Left kidney (tissue), 2 donors: Measurements from ENCODE around the gene FANCF. TPM values are rescaled to one million over a fixed set of nuclear protein-coding genes. Genes with fewer than 3 reads are reported as not detected.
A peak's percentile ranks its signal among the peaks of the same experiment; 100 is the strongest.

ENCODE experiments used
- DNase-seq: peaks from one replicate; pipeline ENCODE4 v3.0.0-alpha.2; 2013
- polyA plus RNA-seq: library from polyadenylated mRNA; unstranded; fragments of 120-200 nt; gene quantifications from one replicate; pipeline ENCODE4 v1.2.1, GENCODE V29; 2013; ENCODE audit not compliant: insufficient read length

FANCF gene
- polyA plus RNA-seq, 1 donor = 18.4 TPM

DNA sequence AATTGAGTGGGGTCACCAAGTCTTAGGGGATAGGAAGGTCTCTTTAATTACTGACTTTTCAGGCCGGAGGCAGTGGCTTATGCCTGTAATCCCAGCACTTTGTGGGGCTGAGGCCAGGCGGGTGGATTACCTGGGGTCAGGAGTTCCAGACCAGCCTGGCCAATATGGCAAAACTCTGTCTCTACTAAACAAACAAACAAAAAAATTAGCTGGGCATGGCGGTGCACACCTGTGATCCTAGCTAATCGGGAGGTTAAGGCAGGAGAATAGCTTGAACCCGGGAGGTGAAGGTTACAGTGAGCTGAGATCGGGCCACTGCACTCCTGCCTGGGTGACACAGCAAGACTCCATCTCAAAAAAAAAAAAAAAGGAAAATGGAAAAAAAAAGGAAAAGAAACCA, 1.8 kb upstream of the FANCF start:
- no peak for DNase-seq

DNA sequence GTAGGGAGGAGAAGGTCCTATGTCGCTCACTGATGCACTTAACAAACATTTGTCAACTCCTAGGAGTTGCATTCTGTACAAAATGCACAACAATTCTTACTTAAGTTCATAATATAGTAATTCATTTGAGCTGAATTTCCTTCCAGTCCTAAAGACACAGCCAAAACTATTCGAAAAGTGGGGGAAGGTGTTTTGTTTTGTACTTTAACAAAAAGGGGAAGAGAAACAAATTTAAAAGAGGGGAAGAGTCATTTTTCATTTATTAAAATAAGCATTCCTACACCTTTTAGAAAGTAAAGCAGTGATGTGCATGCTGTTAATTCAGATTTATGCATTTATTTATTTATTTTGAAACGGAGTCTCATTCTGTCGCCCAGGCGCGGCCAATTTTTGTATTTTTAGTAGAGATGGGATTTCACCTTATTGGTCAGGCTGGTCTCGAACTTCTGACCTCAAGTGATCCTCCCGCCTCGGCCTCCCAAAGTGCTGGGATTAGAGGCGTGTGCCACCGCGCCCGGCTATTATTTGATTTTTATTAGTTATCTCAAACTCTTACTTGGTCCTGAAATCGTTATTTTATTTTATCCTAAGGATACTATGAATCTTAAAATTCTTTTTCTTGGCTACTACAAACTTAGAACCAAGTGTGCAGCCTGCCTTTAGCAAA, 1.1 kb upstream of the FANCF start:
- no peak for DNase-seq

- peak; percentile 77 for DNase-seq
Measured at GRCh38 chr11:22624742-22625447, 728 bp downstream of the FANCF start.

DNA sequence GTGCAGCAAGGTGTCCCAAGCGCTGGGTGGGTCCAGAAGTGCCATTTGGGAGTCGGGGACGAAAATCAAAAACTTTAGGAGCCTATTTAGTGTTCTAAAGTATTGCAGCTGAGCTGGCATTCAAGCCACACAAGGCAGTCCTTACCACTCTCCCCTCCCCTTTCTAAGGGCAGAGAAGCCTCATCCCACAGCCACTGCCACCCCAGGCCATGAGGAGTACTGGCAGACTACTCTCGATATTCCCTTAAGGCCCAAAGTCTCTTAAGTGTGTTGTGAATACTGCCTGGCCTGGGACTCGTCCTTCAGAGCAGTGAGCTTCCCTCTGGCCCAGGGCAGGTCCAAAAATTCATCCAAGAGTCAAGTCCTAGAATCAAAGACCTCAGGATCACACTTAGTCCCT, 7.8 kb downstream of the FANCF start:
- DNase-seq = no peak

DNA sequence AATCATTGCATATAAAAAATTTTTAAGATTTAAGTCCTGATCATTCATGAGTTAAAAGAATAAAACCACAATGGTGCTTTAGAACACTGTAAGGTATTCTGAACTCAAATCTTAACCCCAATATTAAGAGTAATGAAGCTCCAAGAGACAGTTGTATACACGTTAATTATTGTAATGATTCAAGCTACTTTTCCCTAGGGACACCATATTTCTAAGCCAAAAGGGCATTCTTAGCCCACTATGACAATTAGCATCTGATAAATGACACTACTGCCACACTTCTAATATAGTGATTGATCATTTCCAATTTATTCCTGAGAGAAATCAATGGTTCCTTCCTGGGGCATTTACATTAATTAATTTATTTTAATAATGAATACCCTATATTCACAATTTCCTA, 21.7 kb downstream of the FANCF start:
- no peak for DNase-seq

DNA sequence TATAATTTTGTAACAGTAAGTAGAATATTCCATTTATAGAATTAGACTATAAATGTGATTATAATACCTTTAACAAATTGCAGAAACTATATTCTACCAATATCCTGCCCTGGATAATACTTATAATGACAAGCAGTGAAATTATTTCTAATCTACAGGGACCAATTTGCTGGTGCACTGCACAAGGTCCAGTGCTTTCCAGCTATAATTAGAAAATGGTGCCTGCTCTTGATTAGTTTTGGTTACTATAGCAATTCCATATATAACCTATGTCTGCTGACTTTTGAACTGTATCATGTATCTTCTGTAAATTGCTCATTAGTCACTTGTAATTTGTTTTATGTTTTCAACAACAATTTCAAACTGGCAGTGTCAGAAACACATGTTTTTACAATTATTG, 23.1 kb downstream of the FANCF start:
- DNase-seq = no peak

- DNase-seq = no peak
Measured at GRCh38 chr11:22599458-22599857, 26.2 kb downstream of the FANCF start.

- no peak for DNase-seq
Measured at GRCh38 chr11:22597062-22597461, 28.6 kb downstream of the FANCF start.

GRCh38 chr11:22584976-22585375, 40.6 kb downstream of the FANCF start:
- no peak for DNase-seq

- DNase-seq = no peak
Measured at GRCh38 chr11:22583963-22584492, 41.6 kb downstream of the FANCF start.

GRCh38 chr11:22582151-22582410, 43.5 kb downstream of the FANCF start:
- DNase-seq = no peak

- DNase-seq = no peak
Measured at GRCh38 chr11:22581354-22582150, 44.1 kb downstream of the FANCF start.

DNA sequence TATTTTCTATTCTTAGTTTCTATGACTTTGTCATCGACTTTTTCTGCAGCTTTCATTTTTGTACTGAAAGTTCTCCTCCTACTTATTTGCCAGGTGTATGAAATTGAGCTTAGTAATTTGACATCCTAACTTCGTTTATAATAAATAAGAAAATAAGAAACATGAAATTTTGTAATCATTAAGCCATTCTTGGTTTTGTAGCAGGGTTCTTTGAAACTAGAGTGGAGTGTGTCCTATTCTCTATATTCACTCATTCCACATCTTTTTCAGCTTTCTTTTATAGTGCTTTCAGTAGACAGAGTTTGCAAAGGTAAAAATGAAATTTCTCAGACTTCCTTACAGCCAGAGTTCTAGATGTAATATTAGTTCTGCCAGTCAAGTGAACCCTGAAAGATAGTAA, 47.8 kb downstream of the FANCF start:
- DNase-seq = no peak

Other genes with a start within 250 kb of the FANCF start
- 13.8 TPM for gene GAS2, start 40.8 kb upstream of the FANCF start, polyA plus RNA-seq
- 42.1 TPM for gene SVIP, start 204.0 kb upstream of the FANCF start, polyA plus RNA-seq
- not detected for gene CCDC179, start 234.7 kb upstream of the FANCF start, polyA plus RNA-seq